IMR-90 (cell line): ENCODE measurements around the gene SHB. TPM values are rescaled to one million over a fixed set of nuclear protein-coding genes. Genes with fewer than 3 reads are reported as not detected.

Experiments used
- ATAC-seq: fragments of 200-7000 bp; cut with Tn5 transposase; 2 replicates; pipeline ENCODE4 v1.9.1; 2020; ENCODE audit warnings: low read depth, mild to moderate bottlenecking, moderate library complexity
- BruUV-seq: library from RNA; stranded (reverse); fragments of 400-500 nt; replicated peaks from 2 replicates; lab custom pipeline; 2021; lab: Mats Ljungman, UMichigan
- CTCF ChIA-PET: fragments of 300-600 bp; formaldehyde crosslinking; extraction: SDS; loops from one replicate; lab custom pipeline; 2021; ENCODE audit warnings: antibody characterized with exemption; lab: Yijun Ruan, JAX
- POLR2A ChIA-PET: fragments of 300-600 bp; sonication (Branson Sonifier 250); formaldehyde crosslinking; loops from one replicate; lab custom pipeline; 2022; ENCODE audit warnings: antibody characterized with exemption; ENCODE audit not compliant: unreplicated experiment; lab: Charles Lee
- DNase-seq: peaks from one replicate; pipeline ENCODE4 v3.0.0; 2013
- H2AFZ ChIP-seq: replicated peaks from 2 replicates; pipeline ENCODE3; 2013; ENCODE audit warnings: low read length, mild to moderate bottlenecking; ENCODE audit not compliant: poor library complexity
- H2AK5ac ChIP-seq: 2 replicates; pipeline ENCODE4 v1.6.1; 2013; ENCODE audit warnings: low read depth, low read length, inconsistent platforms
- H2AK9ac ChIP-seq: replicated peaks from 2 replicates; pipeline ENCODE3; 2013; ENCODE audit warnings: mild to moderate bottlenecking, low read depth, low read length, moderate library complexity; ENCODE audit not compliant: poor library complexity
- H2BK120ac ChIP-seq: 2 replicates; pipeline ENCODE4 v1.6.1; 2013; ENCODE audit warnings: low read depth, low read length, inconsistent platforms
- H2BK15ac ChIP-seq: 3 replicates; pipeline ENCODE4 v1.6.1; 2013; ENCODE audit warnings: low read depth, low read length, inconsistent platforms
- H2BK20ac ChIP-seq: 2 replicates; pipeline ENCODE4 v1.6.1; 2013; ENCODE audit warnings: low read depth, mild to moderate bottlenecking, inconsistent platforms, low read length, moderate library complexity
- H2BK5ac ChIP-seq: 2 replicates; pipeline ENCODE4 v1.6.1; 2013; ENCODE audit warnings: mild to moderate bottlenecking, low read depth, low read length, inconsistent platforms; ENCODE audit not compliant: poor library complexity, severe bottlenecking
- H3K14ac ChIP-seq: replicated peaks from 2 replicates; pipeline ENCODE4 v1.6.1; 2013; ENCODE audit warnings: low read depth, low read length, inconsistent platforms
- H3K18ac ChIP-seq: 2 replicates; pipeline ENCODE4 v1.6.1; 2013; ENCODE audit warnings: low read depth, low read length, control low read depth
- H3K23ac ChIP-seq: 2 replicates; pipeline ENCODE4 v1.6.1; 2013; ENCODE audit warnings: low read depth, low read length, inconsistent platforms
- H3K27ac ChIP-seq: 2 replicates; pipeline ENCODE4 v1.5.1; 2013; ENCODE audit warnings: mild to moderate bottlenecking, control low read depth, low read length; ENCODE audit not compliant: insufficient read depth
- H3K27me3 ChIP-seq: 2 replicates; pipeline ENCODE4 v1.6.1; 2013; ENCODE audit warnings: low read length; ENCODE audit not compliant: control insufficient read depth, insufficient read depth
- H3K36me3 ChIP-seq: 2 replicates; pipeline ENCODE4 v1.6.1; 2013; ENCODE audit warnings: low read length, mixed read lengths; ENCODE audit not compliant: control insufficient read depth, insufficient read depth
- H3K4ac ChIP-seq: 2 replicates; pipeline ENCODE4 v1.6.1; 2013; ENCODE audit warnings: low read depth, low read length, inconsistent platforms
- H3K4me1 ChIP-seq: 2 replicates; pipeline ENCODE4 v1.6.1; 2013; ENCODE audit warnings: low read length, mixed read lengths; ENCODE audit not compliant: control insufficient read depth, insufficient read depth
- H3K4me2 ChIP-seq: 2 replicates; pipeline ENCODE4 v1.6.1; 2013; ENCODE audit warnings: low read depth, mild to moderate bottlenecking, control low read depth, low read length, moderate library complexity
- H3K4me3 ChIP-seq: 2 replicates; pipeline ENCODE4 v1.5.1; 2013; ENCODE audit warnings: low read depth, mild to moderate bottlenecking, control low read depth, low read length, moderate library complexity; ENCODE audit not compliant: insufficient read depth
- H3K56ac ChIP-seq: 2 replicates; pipeline ENCODE4 v1.6.1; 2013; ENCODE audit warnings: low read length, inconsistent platforms; ENCODE audit not compliant: insufficient read depth; ENCODE audit errors: extremely low read depth
- H3K79me1 ChIP-seq, 2 experiments: 2 replicates each; pipeline ENCODE4 v1.6.1; 2013; ENCODE audit warnings: low read length in 2 of 2, inconsistent platforms in 1 of 2, low read depth in 1 of 2
- H3K9ac ChIP-seq: 2 replicates; pipeline ENCODE4 v1.6.1; 2013; ENCODE audit warnings: low read depth, low read length, control low read depth
- H3K9me1 ChIP-seq: 2 replicates; pipeline ENCODE4 v1.6.1; 2013; ENCODE audit warnings: low read length, inconsistent platforms; ENCODE audit not compliant: insufficient read depth
- H3K9me3 ChIP-seq: 2 replicates; pipeline ENCODE4 v1.6.1; 2013; ENCODE audit warnings: low read length; ENCODE audit not compliant: control insufficient read depth, insufficient read depth
- H4K20me1 ChIP-seq: 2 replicates; pipeline ENCODE4 v1.6.1; 2013; ENCODE audit warnings: low read length, inconsistent platforms; ENCODE audit not compliant: insufficient read depth
- H4K5ac ChIP-seq: 2 replicates; pipeline ENCODE4 v1.6.1; 2013; ENCODE audit warnings: mild to moderate bottlenecking, low read depth, low read length, control low read depth
- H4K8ac ChIP-seq, 2 experiments: 2 replicates each; pipeline ENCODE4 v1.6.1; 2013; ENCODE audit warnings: low read depth in 2 of 2, low read length in 2 of 2, control low read depth in 1 of 2, inconsistent platforms in 1 of 2
- H4K91ac ChIP-seq: 2 replicates; pipeline ENCODE4 v1.6.1; 2013; ENCODE audit warnings: low read depth, low read length, inconsistent platforms; ENCODE audit not compliant: insufficient read depth
- FOS ChIP-seq: fragments of 150-350 bp; IDR thresholded peaks from 2 replicates; pipeline ENCODE4 v1.6.1; 2016; ENCODE audit warnings: low read depth, low read length
- MXI1 ChIP-seq: IDR thresholded peaks from 2 replicates; pipeline ENCODE4 v1.6.1; 2012; ENCODE audit warnings: low read depth, mild to moderate bottlenecking, low read length, moderate library complexity, borderline replicate concordance
- RAD21 ChIP-seq: IDR thresholded peaks from 2 replicates; pipeline ENCODE4 v1.6.1; 2012; ENCODE audit warnings: low read length, improper control_type of control experiment
- RCOR1 ChIP-seq: IDR thresholded peaks from 2 replicates; pipeline ENCODE4 v1.6.1; 2012; ENCODE audit warnings: mild to moderate bottlenecking, low read length, improper control_type of control experiment; ENCODE audit not compliant: insufficient replicate concordance
- WGBS, 2 experiments: methylation state at CpG; one replicate each; pipeline versions ENCODE4 v1.1.5 to v1.1.7; 2013; ENCODE audit warnings: missing lambda C conversion rate in 2 of 2; ENCODE audit not compliant: insufficient read length in 1 of 2; ENCODE audit errors: extremely low coverage in 2 of 2; 5-methylcytosine and 5-hydroxymethylcytosine counted together
- dilution Hi-C: fragments of 300-500 bp; cut with HindIII; formaldehyde crosslinking; loops from one replicate; pipeline ENCODE4 v1.14.3; 2018; ENCODE audit warnings: low sequenced_read_pairs; ENCODE audit not compliant: unreplicated experiment
- in situ Hi-C: fragments of 300-500 bp; cut with MboI; formaldehyde crosslinking; loops from 3 replicates; pipeline ENCODE4 v1.14.3; 2019; ENCODE audit warnings: low sequenced_read_pairs, inconsistent platforms, mixed read lengths
- intact Hi-C: fragments of 100-400 bp; cut with micrococcal nuclease; formaldehyde crosslinking; loops from 2 replicates; pipeline ENCODE4 v1.10.0; 2022
- polyA plus RNA-seq, 3 experiments: library from polyadenylated mRNA; depleted of rRNA; stranded (reverse); fragments of >200 nt; gene quantifications; 2 replicates each; pipeline ENCODE4 v1.2.3, GENCODE V29; 2012; ENCODE audit warnings: low replicate concordance in 1 of 3
- total RNA-seq: library from RNA; depleted of rRNA; stranded (reverse); fragments of >200 nt; gene quantifications from 2 replicates; pipeline ENCODE4 v1.2.3, GENCODE V29; 2012

Gene SHB
- total and polyA plus RNA-seq, 2 of the 4 experiments (the other 2 are of a cell fraction): 6.1 to 20.4 TPM

DNA sequence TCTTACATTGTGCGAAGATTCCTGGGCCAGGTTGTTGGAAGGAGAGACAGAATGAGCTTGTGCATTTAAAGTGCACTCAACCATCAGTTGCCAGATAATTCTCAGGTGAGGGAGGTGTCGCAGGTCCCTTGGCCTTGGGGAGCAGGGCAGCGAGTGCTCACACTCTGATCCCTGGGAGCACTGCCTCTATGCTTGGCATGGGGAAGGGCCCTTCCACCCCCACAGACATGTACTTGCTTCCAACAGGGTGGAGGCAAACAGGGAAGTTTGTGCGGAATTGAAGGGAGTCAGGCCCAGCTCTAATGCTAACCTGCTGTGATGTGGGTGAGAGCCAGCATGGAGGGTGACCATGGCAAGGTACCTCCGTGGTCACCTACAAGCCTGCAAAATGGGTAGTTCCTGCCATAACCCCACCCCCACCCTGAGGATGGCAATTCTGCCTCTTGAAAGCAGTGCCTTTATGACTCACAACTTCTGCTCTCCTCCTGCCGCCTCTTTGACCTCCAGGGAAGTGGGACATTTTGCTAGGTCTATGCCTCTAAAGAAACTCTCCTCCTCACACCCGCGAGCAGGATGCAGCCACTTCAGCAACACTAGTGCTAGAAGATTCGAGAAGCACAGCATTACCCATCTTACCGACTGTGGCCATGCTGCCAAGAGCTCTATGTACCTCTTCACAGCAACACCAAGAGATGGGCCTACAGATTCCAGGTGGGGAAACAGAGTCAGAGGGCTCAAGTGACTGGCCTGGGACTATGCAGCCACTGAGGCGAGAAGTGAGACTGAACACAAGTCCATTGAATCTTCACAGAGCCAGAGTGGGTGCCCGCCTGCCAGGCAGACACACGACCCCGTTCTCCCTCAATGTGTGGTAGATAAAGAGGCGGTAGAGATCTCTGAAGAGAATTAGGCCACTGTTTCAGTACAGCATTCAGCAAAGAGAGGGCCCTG lies 143.0 kb downstream of the SHB start:
- ChIA-PET POLR2A (no interaction called here), CTCF (no interaction called here)
- peaks cover 70 to 93% of the 10 kb centered on the region in 2 experiments for H3K79me1 ChIP-seq
- peaks cover 30% of the 10 kb centered on the region for H3K9me1 ChIP-seq
- TF ChIP-seq RCOR1 (no peak), MXI1 (no peak), RAD21 (peak; percentile 11; the same call in 1 of the 2 replicates), FOS (no peak)
- ATAC-seq (peak; percentile 35), DNase-seq (no peak)
- peak overlapping the region; percentile 52 for H2AK9ac ChIP-seq
- H2BK5ac ChIP-seq: no peak overlapping the region
- peak overlapping the region; percentile 45 for H3K4ac ChIP-seq
- in situ Hi-C loops: loop anchor here (10.0 kb wide), 1 partner anchor 139 kb away; the partner anchor contains the start of gene SHB
- H3K4me2 ChIP-seq: no peak overlapping the region
- no peak overlapping the region for H4K5ac ChIP-seq
- no peak overlapping the region; the same call in 1 of the 2 replicates for H2BK120ac ChIP-seq
- H3K14ac ChIP-seq: peak overlapping the region; percentile 75
- peaks cover 34% of the 10 kb centered on the region for H3K36me3 ChIP-seq
- H2BK20ac ChIP-seq: no peak overlapping the region
- no peak overlapping the region for H3K9ac ChIP-seq
- no peak overlapping the region for H2BK15ac ChIP-seq
- BruUV-seq: no TSS peak
- peak overlapping the region; percentile 23; the same call in 1 of the 2 replicates for H4K91ac ChIP-seq
- no peak overlapping the region for H3K56ac ChIP-seq
- peaks cover 18% of the 10 kb centered on the region for H3K4me1 ChIP-seq
- H4K20me1 ChIP-seq: peaks cover 24% of the 10 kb centered on the region
- H4K8ac ChIP-seq: peak overlapping the region in 1 of 2 experiments; percentile 61; a peak in 2 of 4 replicates
- intact Hi-C loops: no loop called here
- H3K23ac ChIP-seq: peak overlapping the region; percentile 75; the same call in 1 of the 2 replicates
- no peak overlapping the region for H2AFZ ChIP-seq
- H3K4me3 ChIP-seq: no peak overlapping the region
- no peaks in the 10 kb centered on the region for H3K9me3 ChIP-seq
- H2AK5ac ChIP-seq: peak overlapping the region; percentile 29; the same call in 1 of the 2 replicates
- no peak overlapping the region for H3K18ac ChIP-seq
- dilution Hi-C loops: loop anchor here (25.0 kb wide), 1 partner anchor 136 kb away; the partner anchor contains the start of gene SHB
- H3K27me3 ChIP-seq: no peaks in the 10 kb centered on the region
- no peak overlapping the region for H3K27ac ChIP-seq
- WGBS, 2 experiments: 100% methylated on average over 2 of the region's 15 CpGs; no CpG with 5 or more reads in 1 of the 2 experiments
